HG03196 (cell line): ENCODE data around the gene FBXL5.

Experiments used
- ATAC-seq: cut with Tn5 transposase; IDR thresholded peaks from one replicate; pipeline ENCODE4 v1.9.1; 2021; ENCODE audit not compliant: unreplicated experiment

The FBXL5 gene

DNA sequence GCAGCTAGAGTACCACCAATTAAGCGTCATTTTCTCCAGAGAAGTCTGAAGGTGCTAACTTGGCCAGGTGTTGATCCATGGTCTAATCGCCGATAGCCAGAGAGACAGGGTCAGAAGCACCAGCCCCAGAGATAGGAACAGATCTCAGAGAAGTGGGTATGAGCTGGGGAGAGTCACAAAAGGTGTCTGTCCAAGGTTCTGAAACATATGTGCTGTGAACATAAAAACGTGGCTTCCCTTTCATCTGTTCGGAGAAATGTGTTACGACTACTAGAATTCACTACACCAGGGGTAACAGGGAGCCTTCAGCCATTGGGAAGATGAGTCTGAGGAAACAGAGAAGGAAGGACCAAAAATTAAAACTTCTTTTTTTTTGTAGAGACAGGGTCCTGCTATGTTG lies 91.3 kb downstream of the FBXL5 start:
- ATAC-seq, result no peak

DNA sequence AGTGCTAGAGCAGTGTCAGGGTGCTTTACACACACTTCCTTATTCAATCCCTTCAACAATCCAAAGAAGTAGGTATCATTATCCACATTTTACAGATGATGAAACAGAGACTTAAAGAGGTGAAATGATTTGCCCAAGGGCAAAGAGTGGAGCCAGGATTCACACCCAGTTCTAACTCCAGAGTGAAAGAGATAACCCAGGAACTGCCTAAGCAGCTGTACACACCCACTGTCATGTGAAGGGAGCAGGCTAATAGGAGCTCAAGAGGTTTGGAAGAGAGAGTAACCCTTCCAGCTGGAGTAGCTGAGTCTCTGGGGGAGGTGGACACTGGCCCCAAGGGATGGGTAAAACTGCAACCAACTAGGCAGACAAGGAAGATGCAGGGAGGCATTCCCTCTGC lies 92.5 kb downstream of the FBXL5 start:
- ATAC-seq, result no peak

DNA sequence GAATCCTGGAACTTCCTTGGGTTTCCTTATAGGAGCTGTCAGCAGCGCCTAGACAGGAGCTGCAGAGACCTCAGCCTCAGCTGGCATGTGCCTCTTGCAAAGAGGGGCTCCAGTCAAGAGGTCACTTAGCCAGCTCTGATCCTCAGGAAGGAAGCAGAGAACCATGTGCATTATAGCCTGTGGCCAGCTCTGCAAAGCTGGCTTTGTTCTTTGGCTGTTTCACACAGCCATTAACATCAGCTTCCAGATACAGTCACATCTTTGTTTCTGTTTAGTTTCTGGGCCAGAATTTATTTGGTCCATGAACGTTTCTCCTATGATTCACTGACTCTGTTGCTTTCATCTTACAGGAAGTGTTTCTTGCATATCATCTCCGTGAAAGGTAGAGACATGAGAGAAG lies 93.0 kb downstream of the FBXL5 start:
- no peak for ATAC-seq

DNA sequence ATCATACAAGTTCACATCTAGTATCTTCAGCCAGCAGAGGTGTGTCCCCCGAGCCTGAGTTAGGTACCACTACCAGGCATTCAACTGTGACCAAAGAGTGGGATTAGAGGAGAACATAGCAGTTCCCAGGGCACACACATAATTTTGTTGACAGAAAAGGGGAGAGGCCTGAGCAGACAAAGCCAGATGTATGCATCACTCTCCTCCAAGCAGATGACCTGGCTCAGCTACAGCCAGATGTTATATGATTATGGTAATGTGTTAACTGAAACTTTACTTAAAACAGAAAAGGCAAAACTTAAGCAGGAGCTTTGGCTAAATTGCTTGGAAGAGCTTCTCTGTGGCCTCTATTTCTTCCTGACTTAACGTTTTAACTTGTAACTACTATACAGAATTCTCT lies 96.6 kb downstream of the FBXL5 start:
- no peak for ATAC-seq

DNA sequence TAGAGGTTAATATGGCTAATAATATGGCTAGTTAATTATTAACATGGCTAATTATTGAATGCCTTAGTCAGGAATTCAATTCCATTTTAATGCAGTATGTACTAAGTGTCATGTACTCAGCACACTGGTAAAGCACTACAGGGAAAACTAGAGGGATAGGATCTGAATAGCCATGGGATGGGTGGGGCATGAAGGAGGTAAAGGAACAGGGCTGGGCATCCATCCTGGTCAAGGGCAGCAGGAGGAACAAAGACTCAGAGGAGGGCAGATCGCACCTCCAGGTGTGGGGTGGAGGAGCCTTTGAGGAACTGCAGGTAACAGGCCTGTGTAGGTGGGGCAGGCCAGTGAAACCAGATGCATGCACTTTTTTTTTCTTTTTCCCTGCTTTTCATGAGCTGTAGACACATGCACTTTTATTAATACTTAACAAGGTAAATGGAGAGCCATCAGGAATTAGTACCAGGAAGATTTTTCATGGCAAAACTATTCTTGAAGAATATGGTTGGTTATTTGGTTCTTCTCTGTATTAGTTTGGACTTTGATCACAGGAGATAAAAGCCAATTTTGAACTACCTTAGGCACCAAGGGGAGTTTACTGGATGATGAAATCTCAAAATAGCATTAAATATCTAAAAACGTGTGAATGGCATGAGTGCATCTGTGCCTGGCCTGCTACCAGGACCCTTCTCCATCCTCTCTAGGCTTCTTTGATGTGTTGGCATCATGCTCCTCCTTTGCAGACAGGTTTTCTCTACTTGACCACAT lies 97.2 kb downstream of the FBXL5 start:
- ATAC-seq, result no peak

DNA sequence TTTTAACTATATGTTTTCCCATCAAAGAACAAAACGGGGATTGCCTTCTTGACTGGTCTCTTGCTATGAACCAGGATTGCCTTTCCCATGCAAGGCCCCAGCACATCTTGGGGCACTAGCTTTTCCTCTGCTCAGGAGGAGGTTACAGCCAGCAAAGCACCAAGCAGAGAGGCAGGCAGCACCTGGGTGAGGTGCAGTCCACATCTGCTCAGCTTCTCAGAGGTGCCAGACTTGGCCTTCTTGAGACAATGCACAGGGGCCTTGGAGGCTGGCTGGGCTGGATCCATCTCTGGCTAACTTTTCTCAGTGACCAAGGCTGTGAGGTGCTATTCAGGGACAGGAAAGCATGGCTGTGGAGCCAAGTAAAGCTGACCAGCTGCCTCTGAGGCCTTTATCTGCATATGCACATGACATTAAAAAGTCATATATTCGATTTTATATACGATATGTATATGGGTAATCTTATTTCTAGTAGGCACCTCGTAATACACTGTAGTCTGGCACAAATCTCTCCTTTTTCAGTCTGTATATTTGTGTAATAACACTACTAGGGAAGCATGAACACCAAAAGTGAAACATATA lies 98.6 kb downstream of the FBXL5 start:
- ATAC-seq, result no peak
